ENCODE data around the gene F11R. TPM values are rescaled to one million over a fixed set of nuclear protein-coding genes. Genes with fewer than 3 reads are reported as not detected.
"Not testable (repeated sequence)": the region's sequence is repeated elsewhere in the genome, so short reads cannot be mapped to it uniquely, and the experiment has no call there.

The F11R gene
- total RNA-seq, 1 donor from 2014 or later: 42.1 TPM

DNA sequence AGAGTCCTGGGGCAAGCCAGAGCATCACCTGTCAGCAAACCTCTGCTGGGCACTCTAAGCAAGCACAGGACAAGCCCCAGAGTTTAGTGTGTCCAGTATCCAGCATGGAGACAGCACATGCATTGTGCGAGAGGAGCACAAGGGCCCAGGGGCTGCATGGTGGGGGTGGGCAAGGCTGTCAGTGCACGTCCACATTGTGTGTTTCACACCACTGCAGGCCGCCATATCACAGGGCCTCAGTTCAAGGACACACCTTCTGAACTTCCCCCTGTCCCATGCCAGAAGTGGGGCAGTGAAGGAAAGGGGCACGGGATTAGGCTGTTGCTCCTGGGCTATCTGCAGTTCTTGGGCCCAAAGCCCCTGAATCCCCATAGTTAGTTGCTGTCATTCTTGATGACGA is 18.6 kb upstream of the F11R start:
- no peak for DNase-seq

DNA sequence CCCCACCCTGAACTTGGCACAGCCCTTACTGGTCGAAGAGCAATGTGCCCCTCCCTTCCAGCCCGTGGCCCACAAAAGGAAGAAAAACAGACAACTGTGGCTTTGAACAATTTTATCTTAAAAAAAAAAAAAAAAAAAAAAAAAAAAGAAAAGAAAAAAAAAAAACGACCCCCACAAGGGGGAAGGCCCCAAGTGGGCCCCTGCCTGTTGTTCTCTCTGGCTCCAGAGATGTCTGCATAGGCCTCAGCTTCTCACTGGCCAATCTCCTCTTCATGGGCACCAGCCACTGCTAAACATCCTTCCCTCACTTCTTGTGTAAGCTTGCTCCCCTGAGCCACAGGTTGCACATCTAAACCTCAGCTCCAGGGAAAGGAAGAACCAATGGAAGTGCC is 18.2 kb upstream of the F11R start:
- no peak for DNase-seq

- DNase-seq: no peak
These were observed 17.7 kb upstream of the F11R start, which contains the start of gene TSTD1 for GRCh38 chr1:161038523-161039153. Gene TSTD1 (minus strand): TSS chr1:161038964. CDS start chr1:161038889, 75 bp downstream.

DNA sequence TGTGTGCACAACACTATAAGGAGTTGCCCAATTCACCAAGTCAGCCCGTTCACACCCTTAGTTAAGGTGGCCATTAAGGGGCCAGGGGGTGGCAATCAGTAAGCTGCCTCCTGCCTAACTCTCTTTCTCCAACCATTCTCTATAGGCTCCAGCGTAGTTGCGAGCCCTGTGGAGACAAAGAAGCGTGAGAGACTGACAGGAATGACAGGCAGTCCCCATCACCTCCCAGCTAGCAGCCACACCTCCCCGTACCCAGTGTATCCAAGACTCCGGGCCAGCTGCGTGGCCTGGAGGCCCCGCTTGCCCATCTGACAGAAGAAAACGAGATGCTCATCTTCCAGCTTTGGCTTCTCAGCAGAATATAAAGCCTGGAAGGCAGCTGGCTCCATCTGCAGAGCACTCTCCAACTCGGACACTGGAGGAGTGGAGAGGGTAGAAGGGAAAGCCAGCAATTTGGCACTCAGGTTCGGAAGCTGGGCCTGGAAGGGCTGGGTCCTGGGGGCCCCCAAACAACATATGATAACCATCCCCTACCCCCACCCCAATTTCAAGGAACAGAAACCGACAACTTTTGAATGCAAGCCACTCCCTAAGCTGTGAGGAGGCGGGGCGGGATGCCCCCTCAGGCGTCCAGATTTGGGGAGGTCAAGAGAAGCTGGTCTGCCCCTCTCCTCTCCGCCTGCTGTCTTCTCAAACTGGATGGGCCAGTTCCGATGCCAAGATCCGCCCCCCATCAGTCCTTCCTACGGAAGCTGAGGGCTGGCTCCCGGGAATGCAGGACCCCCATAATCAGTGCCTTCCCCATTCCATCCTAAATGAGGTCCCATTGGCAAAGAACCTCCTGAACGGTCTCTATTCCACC is 16.9 kb upstream of the F11R start:
- no peak for DNase-seq

GRCh38 chr1:161033751-161034150 is 12.8 kb upstream of the F11R start:
- no peak for DNase-seq

- no peak for DNase-seq
These were observed 11.5 kb upstream of the F11R start for GRCh38 chr1:161032409-161032808.

DNA sequence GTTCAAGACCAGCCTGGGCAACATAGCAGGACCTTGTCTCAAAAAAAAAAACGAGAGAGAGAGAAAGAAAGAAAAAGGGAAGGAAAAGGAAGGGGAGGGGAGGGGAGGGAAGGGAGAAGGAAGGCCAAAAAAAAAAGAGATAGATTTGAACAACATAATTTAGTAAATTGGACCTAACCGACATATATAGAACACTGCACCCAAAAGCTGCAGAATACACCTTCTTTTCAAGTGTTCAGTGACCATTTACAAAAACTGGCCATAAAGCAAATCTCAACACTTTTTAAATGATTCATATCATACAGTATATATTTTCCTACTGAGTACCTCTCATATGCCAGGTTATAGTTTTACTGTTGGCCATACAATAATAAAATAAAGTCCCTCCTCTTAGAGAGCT is 10.9 kb upstream of the F11R start:
- no peak for DNase-seq

DNA sequence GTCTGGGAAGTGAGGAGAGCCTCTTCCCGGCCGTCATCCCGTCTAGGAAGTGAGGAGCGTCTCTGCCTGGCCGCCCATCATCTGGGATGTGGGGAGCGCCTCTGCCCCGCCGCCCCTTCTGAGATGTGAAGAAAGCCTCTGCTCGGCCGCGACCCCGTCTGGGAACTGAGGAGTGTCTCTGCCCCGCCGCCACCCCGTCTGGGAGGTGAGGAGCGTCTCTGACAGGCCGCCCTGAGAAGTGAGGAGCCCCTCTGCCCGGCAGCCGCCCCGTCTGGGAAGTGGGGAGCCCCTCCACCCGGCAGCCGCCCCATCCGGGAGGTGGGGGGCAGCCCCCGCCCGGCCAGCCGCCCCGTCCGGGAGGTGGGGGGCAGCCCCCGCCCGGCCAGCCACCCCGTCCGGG is 8.5 kb upstream of the F11R start:
- not testable (repeated sequence) for DNase-seq

GRCh38 chr1:161026954-161027353 is 6.0 kb upstream of the F11R start:
- DNase-seq: not testable (repeated sequence)

- not testable (repeated sequence) for DNase-seq
These were observed 1.5 kb upstream of the F11R start for GRCh38 chr1:161022432-161022831.

DNA sequence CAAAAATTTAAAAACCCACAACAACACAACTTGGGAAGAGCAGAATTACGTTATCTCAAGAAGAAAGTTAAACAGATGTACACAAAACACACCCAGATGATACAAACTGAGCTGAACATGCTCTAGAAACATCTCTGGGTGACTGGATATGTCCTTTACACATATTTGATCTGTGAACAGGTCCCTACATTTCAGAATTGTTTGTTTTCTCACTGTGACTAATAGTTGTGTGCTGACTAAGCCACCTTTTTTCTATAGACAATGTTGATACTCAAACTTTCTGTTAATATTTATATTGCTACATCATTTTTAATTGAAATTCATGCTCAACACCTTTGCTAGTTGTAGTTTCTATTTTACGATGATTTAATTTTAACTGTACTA is 1.0 kb upstream of the F11R start:
- DNase-seq: no peak

- no peak for DNase-seq
These were observed 415 bp upstream of the F11R start for GRCh38 chr1:161021165-161021969.

DNA sequence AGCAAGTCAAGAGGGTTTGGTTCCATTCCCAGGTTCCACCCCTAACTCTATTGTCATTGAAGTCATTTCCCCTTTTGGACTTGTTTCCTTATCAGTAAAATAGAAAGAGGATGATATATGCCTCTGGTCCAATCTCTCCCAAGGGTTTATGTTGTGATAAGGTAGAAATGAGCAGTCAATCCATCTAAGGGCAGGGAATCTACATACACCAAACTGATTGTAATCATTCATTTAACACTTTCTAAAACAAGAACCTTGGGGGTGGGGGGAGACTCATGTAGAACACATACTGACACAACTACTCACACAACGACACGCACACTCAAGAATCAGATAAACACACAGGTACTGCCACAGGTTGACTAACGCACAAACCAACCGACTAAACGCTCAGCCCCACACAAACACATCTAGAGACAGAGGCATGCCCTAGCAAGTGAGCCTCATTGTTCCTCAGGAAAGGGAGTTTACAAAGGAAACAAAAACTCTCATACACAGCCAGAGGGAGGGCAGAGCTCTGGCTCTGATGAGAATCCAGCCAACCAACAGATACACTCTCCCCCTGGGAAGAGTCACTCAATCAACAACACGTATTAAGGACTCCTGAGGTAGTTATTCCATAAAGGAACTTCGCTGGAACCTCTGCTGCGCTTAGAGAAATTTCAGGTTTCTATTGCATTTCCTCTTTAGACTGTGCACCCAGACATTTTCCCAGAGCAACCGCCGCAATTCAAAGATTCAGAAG is 1.0 kb downstream of the F11R start:
- DNase-seq: no peak

- not testable (repeated sequence) for DNase-seq
These were observed 1.8 kb downstream of the F11R start for GRCh38 chr1:161019111-161019660.

DNA sequence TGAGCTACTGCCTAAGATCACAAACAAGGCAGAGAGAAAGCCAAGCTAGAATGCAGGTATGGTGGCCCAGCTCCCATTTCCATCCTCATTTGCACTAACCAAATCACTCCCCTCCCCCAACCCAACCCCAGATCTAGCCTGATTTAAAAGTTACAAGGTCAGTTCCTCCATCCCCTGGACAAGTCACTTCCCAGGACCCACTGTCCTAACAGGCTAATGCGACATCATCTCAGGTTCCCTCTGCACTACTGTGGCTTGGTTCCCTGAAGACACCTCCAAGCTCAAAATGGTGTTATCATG is 2.4 kb downstream of the F11R start:
- DNase-seq: no peak

GRCh38 chr1:161017756-161018630 is 3.0 kb downstream of the F11R start:
- DNase-seq: no peak

DNA sequence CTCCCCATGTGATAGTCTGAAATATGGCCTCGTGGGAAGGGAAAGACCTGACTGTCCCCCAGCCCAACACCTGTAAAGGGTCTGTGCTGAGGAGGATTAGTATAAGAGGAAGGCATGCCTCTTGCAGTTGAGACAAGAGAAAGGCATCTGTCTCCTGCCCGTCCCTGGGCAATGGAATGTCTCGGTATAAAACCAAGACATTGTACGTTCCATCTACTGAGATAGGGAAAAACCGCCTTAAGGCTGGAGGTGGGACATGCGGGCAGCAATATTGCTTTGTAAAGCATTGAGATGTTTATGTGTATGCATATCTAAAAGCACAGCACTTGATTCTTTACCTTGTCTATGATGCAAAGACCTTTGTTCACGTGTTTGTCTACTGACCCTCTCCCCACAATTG is 3.8 kb downstream of the F11R start:
- not testable (repeated sequence) for DNase-seq

- DNase-seq: not testable (repeated sequence)
These were observed 4.3 kb downstream of the F11R start for GRCh38 chr1:161016683-161017082.

DNA sequence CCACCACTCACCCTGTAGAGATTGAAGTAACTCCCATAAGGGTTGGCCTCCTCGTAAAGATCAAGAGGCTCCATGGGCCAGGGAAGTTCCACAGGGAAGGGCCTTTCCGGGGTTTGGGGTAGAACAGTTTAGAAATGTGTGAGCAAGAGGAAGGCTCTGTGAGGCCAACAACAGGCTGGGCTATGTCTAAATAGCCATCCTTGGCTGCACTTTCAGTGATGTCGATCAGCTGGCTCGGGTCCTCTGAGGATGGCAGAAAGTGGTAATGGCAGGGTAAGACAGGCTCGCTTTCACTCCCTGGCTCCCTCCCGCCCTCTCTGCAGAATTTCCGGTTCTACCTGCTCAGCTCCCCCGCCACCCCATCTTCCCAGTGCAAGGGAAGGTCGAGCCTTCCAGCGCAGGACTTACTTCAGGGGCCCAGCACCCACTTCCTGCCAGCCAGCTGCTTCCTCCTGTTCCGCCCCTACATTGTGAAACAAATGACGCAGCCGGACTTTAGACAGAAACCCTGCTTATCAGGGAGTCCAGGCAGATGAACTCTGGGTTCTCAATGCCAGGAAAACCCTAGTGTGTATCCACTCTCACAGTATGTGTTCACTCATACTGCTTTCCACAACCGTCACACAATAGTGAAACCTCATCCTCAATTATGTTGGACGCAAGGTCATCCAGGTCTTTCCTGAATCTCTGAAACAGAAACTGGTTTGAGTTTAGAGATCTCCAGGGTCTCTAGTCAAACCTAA is 7.3 kb downstream of the F11R start:
- peak; percentile 73 for DNase-seq

- DNase-seq: no peak
These were observed 7.8 kb downstream of the F11R start for GRCh38 chr1:161013131-161013487.
